Psoas muscle (tissue), 8 donors: ENCODE data around the gene APPBP2. TPM values are rescaled to one million over a fixed set of nuclear protein-coding genes. Genes with fewer than 3 reads are reported as not detected.

ENCODE experiments used
- ATAC-seq, 4 donors: fragments of 200-7000 bp; cut with Tn5 transposase; one replicate each; pipeline ENCODE4 v1.9.1; 2020; ENCODE audit warnings: moderate library complexity in 3 of 4, mild to moderate bottlenecking in 2 of 4
- DNase-seq, 2 donors: peaks; one replicate each; pipeline ENCODE4 v3.0.0-alpha.2; 2020
- H3K27ac ChIP-seq: fragments of 200-600 bp; one replicate; pipeline ENCODE4 v1.8.0; 2022
- H3K27me3 ChIP-seq, 3 donors: fragments of 200-600 bp in 1 of 3; one replicate each; pipeline versions ENCODE4 v1.6.1 to v1.8.0; 2013 to 2022; ENCODE audit warnings: low read length in 2 of 3, mild to moderate bottlenecking in 2 of 3, moderate library complexity in 1 of 3; ENCODE audit not compliant: insufficient read depth in 3 of 3
- H3K36me3 ChIP-seq, 2 donors: fragments of 200-600 bp in 1 of 2; one replicate each; pipeline versions ENCODE4 v1.6.1 to v1.8.0; 2013 to 2022; ENCODE audit warnings: low read depth in 1 of 2, mild to moderate bottlenecking in 1 of 2, moderate library complexity in 1 of 2; ENCODE audit not compliant: insufficient read depth in 1 of 2
- H3K4me1 ChIP-seq: fragments of 200-600 bp; one replicate; pipeline ENCODE4 v1.8.0; 2022
- H3K4me3 ChIP-seq: fragments of 200-600 bp; one replicate; pipeline ENCODE4 v1.8.0; 2022; ENCODE audit warnings: mild to moderate bottlenecking
- H3K9me3 ChIP-seq: fragments of 200-600 bp; one replicate; pipeline ENCODE4 v1.8.0; 2022
- CTCF ChIP-seq: fragments of 200-600 bp; IDR thresholded peaks from one replicate; pipeline ENCODE4 v1.8.0; 2022; ENCODE audit warnings: antibody characterized with exemption
- WGBS, 3 donors: extraction: QIAGEN DNeasy Blood & Tissue Kit; methylation state at CpG; one replicate each; pipeline versions ENCODE4 v1.1.6 to v1.1.7; 2013; 5-methylcytosine and 5-hydroxymethylcytosine counted together
- intact Hi-C, 2 donors: fragments of 100-400 bp; cut with DNase I; formaldehyde crosslinking; loops; one replicate each; pipeline versions ENCODE4 v1.11.0 to v1.14.2; 2022
- polyA plus RNA-seq, 3 donors: library from polyadenylated mRNA; stranded (reverse); fragments of 200-250 nt; gene quantifications; one replicate each; pipeline ENCODE4 v1.2.3, GENCODE V29; 2013
- total RNA-seq, 4 donors: library from RNA; stranded (reverse); fragmentation: NEBNext Ultra II Directional in 2 of 4; extraction: Animal tissue kit (Norgen Biotek cat#: 25700) in 2 of 4; gene quantifications; one replicate each; pipeline versions ENCODE4 v1.2.1 to v1.2.4, GENCODE V29; 2021 to 2023
- donor health status: healthy with polysubstance abuse.
- donor health status: DM: no; HTN: no; CAD: no; lungs with moderate emphysema.
- donor health status: Bipolar disorder and iron deficiency.
- donor health status: healthy.
- donor health status: DM: yes; HTN: yes; CAD: no.
- donor health status: DM: no; HTN: no; CAD: no.
- donor health status: DM: no; HTN: no; CAD: no.
- donor health status: DM: yes; HTN: yes; CAD: no.

APPBP2 gene
- total and polyA plus RNA-seq, 7 donors = 5.9 to 35.4 (median 22.1) TPM

GRCh38 chr17:60401819-60402218 lies 124.2 kb downstream of the APPBP2 start:
- H3K27me3 ChIP-seq = no peaks in the 10 kb centered on the region
- ATAC-seq (no peak), DNase-seq (no peak)
- H3K36me3 ChIP-seq = no peaks in the 10 kb centered on the region
- TF ChIP-seq CTCF = no peak
- peaks cover 20% of the 10 kb centered on the region for H3K4me1 ChIP-seq
- H3K4me3 ChIP-seq = no peak overlapping the region
- intact Hi-C loops = no loop called here
- no peaks in the 10 kb centered on the region for H3K9me3 ChIP-seq
- H3K27ac ChIP-seq = no peak overlapping the region

GRCh38 chr17:60398227-60398959 lies 127.6 kb downstream of the APPBP2 start:
- DNase-seq (no peak), ATAC-seq (no peak)
- Histone ChIP-seq H3K36me3 (no peaks in the 10 kb centered on the region), H3K4me1 (peaks cover 2% of the 10 kb centered on the region), H3K4me3 (no peak overlapping the region), H3K9me3 (no peaks in the 10 kb centered on the region), H3K27me3 (no peaks in the 10 kb centered on the region), H3K27ac (no peak overlapping the region)
- no peak for TF ChIP-seq CTCF
- intact Hi-C loops = no loop called here
- WGBS, 3 donors = 71 to 85% (median 72%) methylated on average over 3 of the region's 3 CpGs

- WGBS, 3 donors = 79 to 80% (median 80%) methylated on average over 3 of the region's 3 CpGs
- no peak overlapping the region for H3K27ac ChIP-seq
- no peak for TF ChIP-seq CTCF
Observed at GRCh38 chr17:60396412-60396811, 129.6 kb downstream of the APPBP2 start.

GRCh38 chr17:60395508-60396065 lies 130.5 kb downstream of the APPBP2 start:
- Histone ChIP-seq H3K4me1 (peaks cover 6% of the 10 kb centered on the region), H3K9me3 (no peaks in the 10 kb centered on the region), H3K36me3 (no peaks in the 10 kb centered on the region), H3K4me3 (no peak overlapping the region), H3K27ac (no peak overlapping the region), H3K27me3 (no peaks in the 10 kb centered on the region)
- 80 to 85% (median 83%) methylated on average over 4 of the region's 4 CpGs for WGBS, 3 donors
- intact Hi-C loops = no loop called here
- DNase-seq = no peak
- TF ChIP-seq CTCF = no peak
- no peak for ATAC-seq

More at GRCh38 chr17:60396412-60396811, 129.6 kb downstream of the APPBP2 start:
- intact Hi-C loops = no loop called here
- Histone ChIP-seq H3K36me3 (no peaks in the 10 kb centered on the region), H3K9me3 (no peaks in the 10 kb centered on the region), H3K4me3 (no peak overlapping the region), H3K4me1 (peaks cover 5% of the 10 kb centered on the region), H3K27me3 (no peaks in the 10 kb centered on the region)
- DNase-seq (no peak), ATAC-seq (no peak)
